C4-2B (cell line): ENCODE data around the gene MRPL18.

Experiments
- CTCF ChIP-seq: fragments of 450-650 bp; conservative IDR thresholded peaks from 2 replicates; pipeline ENCODE4 v1.5.1; 2017; ENCODE audit warnings: mild to moderate bottlenecking
- ZFX ChIP-seq: fragments of 450-650 bp; IDR thresholded peaks from 2 replicates; pipeline ENCODE4 v1.6.1; 2017

- TF ChIP-seq CTCF, result no peak
- no peak for TF ChIP-seq ZFX
Observed at GRCh38 chr6:159760602-159761057, 29.6 kb upstream of the MRPL18 start.
